Smooth muscle cell of the brain vasculature (primary cell): ENCODE results near the gene GRM4.

Experiments used
- DNase-seq: peaks from one replicate; pipeline ENCODE4 v3.0.0-alpha.2; 2012; ENCODE audit warnings: low read depth, low spot score

The GRM4 gene

DNA sequence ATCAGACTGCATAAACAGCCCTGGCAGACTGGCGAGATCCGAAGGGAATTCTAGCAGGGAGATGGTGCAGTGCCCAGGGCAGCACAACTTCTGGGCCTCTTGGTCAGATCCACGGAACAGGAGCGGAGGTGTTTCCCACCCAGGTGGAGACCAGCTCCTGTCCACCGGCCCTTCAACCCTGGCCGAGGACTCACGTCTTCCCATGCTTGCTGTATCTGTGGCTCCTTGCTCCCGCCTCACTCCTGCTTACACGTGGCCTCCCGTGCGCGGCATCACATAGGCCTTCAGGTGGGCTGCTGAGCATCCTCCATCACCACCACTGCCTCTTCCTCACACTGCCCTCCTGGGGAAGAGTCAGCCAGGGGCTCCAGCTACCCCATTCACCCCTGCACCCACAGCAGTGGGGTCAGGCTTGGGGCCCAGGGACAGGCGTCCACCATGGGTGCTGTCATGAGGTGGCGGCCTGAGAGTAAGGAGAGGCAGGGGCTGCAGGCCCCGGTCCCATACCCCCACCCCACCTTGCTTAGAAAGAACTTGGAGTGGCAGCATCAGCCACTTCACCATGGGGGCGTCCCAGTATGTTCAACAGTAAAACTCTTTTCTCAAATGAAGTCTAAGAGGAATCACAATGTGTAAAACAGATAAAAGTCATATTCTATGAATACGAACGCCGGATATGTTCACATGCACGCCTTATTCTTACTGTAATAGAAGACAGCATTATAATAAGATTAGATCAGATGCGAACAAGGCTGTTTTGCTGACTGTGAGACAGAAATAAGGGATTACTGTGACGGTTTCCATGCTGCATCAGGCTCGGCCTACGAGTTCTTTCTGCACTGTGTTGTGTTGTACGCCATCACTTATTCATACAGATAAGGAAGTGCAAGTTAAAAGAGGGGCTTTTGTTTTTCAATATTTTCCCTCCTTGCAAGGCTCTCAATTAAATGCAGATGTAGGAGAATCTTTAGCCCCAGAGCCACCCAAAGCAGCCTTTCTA, 165.4 kb downstream of the GRM4 start:
- DNase-seq, result no peak

DNA sequence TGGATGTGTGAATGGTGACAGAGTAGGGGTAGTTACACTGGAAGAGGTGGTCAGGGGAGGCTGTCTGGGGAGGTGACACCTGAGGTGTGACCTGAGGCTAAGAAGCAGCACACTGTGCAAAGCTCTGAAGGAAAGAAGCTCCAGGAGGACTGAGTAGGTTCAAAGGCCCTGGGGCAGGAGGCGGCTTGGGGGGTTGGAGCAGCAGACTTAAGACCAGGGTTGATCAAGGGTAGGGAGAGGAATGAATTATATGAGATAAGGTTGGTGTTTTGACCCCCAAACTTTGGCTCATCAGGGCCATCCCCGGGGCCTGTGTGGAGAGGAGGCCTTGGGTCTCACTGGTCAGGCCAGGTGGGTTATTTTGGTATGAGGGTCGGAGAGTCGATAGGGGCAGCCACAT, 166.1 kb downstream of the GRM4 start:
- DNase-seq, result no peak

DNA sequence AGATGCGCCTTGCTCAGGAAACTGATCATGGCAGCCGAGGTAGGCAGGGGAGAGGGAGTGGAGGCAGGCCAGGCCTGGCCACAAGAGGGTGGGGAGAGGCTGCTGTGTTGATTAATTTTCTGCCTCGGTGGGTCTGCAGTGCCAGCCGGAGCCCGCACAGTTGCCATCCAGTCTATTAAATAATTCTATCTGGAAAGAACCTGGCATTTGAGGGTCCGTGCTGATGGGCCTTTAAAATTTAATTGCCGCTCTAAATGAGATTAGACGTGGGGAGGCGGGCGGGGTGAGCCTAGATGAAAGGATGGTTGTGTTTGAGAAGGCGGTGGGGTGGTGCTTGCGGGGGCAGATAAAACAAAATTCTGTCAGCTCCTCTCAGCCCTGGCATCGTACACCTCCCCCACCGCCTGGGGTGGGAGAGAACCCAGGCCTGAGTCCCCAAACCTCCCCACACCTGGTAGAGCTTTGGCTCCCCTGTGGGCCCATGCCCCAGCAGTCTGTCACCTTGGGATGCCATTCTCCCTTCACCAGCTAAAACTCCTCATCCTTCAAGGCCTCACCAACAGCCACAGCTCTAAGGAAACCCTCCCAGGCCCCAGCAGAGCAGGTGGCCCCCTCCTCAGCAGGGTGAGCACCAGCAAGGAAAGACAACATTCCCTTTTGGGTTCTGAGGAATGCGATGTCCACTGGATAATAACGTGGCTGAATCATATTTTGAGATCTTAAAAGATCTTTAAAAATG, 167.3 kb downstream of the GRM4 start:
- DNase-seq, result no peak

DNA sequence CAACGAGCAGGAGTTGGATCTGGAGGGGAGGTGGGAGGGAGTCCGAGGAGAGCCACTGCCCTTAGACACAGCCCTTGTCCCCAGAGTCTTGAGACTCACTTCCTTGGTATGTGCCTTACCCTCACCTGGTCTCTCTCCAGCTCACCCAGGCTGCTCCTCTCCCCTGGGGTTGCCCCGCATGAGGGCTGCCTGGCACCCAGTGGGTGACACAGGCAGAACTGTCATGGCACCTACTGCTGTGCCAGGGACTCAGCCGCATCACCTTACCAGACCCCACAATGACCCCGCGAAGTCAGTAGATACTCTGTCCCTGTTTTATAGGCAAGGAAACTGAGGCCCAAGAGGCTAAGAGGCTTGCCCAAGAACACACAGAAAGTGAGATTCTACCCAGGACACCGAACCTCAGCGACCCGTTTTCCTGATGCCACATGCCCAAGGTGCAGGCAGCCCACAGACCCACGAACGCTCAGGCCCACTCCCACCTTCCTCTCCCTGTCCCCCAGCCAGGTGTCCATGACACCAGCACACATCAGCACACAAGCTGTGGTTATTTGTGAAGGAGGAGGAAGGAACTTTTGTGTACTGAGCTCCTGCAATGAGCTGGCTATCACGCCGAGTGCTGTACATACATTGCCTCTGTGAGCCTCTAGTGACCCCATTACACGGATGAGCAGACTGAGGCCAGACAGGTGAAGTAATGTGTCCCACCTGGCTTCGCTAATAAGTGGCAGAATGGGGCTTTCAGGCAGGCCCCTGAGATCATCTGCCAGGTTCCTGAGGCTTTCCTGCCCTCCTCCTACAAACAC, 168.1 kb downstream of the GRM4 start:
- DNase-seq, result no peak

DNA sequence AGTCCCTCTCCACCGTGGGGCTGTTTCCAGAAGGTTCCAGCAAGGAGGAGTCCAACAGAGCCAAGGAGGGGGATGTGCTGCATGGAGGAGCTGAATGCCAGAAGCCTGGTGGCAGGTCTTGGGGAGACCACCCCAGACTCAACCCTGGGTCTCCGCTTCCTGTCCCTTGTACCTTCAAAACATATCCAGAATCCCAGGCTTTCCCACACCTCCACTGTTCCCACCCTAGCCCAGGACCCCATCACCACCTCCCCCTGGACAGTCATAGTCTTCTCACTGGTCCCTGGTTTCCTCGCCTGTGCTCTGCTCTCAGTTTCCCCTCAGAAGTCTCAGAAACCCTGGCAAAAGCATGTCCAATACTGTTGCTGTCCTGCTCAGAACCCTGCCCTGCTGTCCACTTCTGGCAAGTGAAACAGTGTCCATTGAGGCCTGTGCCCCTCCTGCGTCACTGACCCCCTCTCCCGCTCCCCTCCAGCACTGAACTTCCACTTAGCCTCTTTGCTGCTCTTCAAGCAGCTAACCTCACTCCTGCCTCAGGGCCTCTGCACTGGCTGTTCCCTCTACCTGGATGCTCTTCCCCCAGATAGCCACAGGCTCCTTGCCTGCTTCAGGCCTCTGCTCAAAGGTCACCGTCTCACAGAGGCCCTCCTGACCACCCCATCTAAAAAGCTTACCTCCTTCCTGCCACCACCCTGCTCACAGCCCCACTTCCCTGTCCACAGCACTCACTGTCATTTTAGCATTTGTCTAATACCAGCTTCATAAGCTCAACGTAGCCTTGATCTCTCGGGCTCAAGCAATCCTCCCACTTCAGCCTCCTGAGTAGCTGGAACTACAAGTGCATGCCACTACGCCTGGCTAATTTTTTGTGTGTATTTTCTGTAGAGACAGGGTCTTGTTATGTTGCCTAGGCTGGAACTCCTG, 169.2 kb downstream of the GRM4 start:
- DNase-seq, result no peak

DNA sequence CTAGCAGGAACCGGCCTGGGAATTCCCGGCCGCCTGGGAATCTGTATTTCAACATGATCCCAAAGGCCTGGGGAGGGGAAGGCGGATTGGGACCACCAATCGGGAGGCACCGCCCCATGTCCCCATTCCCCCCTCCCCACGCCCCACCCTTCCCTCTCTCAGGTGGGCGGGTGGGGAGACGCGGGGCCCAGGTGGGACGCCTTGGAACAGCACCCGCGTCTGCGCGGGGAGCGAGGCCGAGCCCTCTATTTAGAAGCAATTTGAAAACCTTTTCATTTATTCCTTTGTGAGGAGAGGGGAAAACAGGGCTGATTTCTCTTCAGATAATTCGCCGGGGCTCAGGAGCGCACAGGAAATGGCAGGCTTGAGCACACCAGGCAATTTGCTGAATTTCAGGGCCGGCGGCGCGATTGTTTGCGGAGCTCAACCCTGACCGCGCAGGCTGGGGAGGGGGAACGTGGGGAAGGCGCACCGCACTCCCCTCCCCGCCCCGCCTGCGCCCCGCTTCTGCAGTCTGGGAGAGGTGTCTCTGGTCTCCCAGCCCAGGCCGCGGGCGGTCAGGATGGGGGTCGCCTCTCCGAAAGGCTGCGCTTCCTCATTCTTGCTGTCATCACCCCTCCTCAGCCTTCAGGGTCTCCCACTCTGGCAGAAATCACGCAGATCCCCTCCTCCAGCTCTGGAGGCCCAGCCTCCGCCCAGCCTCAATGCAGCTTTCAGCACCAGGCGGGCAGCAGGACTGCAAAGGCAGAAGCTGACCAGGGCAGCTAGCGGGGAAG, 170.0 kb downstream of the GRM4 start:
- no peak for DNase-seq

DNA sequence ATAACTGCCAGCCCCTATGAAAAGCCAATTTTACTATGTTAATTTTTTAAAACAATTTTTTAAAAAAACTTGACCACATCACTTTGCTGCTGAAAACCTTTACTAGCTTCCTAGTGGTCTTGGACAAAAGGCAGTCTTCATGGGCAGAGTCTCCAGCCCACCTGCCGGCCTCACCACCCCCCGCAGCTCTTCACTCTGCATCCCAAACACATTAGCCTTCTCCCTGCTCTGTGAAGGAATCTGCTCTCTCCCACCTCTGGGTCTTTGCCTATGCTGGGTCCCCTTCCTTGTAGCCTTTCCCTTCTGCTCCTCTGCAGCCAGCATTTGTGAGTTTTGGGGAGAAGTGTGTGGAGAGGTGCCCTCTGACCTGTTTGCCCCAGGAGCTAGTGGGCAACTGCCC, 171.4 kb downstream of the GRM4 start:
- DNase-seq, result no peak

DNA sequence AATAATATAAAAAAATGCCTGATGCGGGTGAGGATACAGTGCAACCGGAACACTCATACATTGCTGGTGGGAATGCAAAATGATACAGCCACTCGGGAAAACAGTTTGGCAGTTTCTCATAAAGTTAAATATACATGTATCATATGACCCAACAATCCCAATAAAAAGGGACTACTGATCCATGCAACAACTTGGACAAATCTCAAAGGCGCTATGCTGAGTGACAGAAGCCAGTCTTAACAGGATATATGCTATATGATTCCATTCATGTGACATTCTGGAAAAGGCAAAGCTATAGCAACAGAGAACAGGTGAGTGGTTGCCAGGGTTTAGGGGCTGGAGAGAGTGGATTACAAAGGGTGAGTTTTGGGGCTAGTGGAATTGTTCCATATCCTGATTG, 171.9 kb downstream of the GRM4 start:
- DNase-seq, result no peak

DNA sequence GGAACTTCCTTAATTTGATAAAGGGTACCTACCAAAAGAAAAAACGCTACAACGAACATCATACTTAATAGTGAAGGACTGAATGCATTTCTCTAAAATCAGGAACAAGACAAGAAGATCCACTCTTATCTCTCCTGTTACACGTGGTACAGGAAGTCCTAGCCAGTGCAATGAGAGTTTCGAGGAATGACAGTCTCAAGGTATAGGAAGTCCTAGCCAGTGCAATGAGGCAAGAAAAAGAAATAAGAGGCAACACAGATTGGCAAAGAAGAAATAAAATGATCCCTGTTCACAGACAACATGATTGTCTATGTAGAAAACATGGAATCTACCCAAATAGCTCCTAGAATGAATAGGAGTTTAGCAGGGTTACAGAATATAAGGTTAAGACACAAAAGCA, 174.3 kb downstream of the GRM4 start:
- DNase-seq, result no peak
